NCI-H1092 treated with DMSO at 0.1 percent for 48 hours (cell line): Measurements from ENCODE around the gene E2F1.
"Not testable (repeated sequence)": the region's sequence is repeated elsewhere in the genome, so short reads cannot be mapped to it uniquely, and the experiment has no call there.

ENCODE experiments used
- DNase-seq: peaks from one replicate; lab custom pipeline; 2025; lab: John Stamatoyannopoulos, UW

The E2F1 gene

GRCh38 chr20:33710681-33711445 is 24.7 kb upstream of the E2F1 start:
- no peak for DNase-seq

- no peak for DNase-seq
Measured at GRCh38 chr20:33709905-33710541, 23.8 kb upstream of the E2F1 start.

GRCh38 chr20:33709398-33709797 is 23.2 kb upstream of the E2F1 start:
- DNase-seq: no peak

DNA sequence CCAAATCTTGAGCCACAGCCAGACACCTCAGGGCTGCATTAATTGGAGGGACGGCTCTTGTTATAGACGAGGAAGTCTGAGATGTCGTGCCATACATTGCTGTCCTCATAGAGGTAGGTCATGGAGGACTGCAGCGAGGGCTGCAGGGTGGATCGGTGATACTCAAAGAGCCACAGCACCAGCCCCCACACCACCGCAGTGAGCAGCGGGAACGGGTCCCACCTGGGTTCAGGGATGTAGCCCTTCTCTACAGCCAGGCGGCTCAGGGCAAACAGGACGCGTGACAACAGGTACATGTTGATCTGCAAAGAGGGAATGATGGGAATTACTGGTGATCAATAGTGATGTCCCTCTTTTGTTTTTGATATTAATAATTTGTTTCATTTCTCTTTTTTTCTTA is 21.5 kb upstream of the E2F1 start:
- no peak for DNase-seq

DNA sequence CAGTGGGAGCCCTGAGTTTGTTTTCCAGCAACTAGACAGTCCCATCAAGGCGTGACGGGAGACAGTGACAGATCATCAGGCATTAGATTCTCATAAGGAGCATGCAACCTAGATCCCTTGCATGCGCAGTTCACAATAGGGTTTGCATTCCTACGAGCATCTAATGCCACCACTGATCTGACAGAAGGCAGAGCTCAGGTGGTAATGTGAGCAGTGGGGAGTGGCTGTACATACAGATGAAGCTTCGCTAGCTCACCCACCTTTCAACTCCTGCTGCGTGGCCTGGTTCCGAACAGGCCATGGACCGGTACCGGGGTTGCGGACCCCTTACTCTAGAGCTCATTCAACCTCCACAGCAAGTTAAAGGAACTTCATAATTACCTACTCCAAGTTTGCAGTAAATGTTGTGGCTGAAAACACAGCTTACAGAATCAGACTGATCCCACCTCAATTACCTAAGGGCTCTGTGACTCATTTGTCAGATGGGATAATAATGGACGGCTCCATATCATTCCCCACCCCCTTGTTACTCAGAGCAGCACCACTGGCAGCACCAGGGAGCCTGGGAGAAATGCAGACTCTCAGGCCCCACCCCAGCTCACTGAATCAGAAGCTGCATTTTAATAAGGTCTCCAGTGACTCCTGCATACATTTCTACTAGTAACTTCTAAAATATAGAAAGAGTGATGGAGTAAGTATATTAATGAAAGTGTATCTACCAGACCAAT is 18.2 kb upstream of the E2F1 start:
- DNase-seq: no peak

GRCh38 chr20:33703498-33704137 is 17.4 kb upstream of the E2F1 start:
- no peak for DNase-seq

DNA sequence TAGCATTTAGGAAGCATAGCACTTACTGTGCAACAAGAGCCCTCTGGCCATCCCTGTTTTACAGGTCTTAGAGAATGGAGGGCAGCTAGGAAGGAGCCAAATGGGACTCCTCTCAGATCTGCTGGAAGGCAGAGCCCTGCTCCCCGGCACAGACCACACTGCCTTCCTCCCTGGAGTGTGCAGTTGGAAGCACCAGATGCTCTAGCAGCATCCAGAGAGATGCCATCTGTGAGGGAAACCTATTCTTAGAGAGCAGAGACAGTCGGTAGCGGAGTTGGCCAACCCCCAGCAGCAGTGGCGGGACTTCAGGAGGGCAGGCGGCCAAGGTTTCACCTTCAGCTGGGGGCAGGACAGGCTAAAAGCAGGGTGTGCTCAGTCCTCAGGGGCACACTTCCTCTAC is 16.7 kb upstream of the E2F1 start:
- DNase-seq: peak; percentile 46

DNA sequence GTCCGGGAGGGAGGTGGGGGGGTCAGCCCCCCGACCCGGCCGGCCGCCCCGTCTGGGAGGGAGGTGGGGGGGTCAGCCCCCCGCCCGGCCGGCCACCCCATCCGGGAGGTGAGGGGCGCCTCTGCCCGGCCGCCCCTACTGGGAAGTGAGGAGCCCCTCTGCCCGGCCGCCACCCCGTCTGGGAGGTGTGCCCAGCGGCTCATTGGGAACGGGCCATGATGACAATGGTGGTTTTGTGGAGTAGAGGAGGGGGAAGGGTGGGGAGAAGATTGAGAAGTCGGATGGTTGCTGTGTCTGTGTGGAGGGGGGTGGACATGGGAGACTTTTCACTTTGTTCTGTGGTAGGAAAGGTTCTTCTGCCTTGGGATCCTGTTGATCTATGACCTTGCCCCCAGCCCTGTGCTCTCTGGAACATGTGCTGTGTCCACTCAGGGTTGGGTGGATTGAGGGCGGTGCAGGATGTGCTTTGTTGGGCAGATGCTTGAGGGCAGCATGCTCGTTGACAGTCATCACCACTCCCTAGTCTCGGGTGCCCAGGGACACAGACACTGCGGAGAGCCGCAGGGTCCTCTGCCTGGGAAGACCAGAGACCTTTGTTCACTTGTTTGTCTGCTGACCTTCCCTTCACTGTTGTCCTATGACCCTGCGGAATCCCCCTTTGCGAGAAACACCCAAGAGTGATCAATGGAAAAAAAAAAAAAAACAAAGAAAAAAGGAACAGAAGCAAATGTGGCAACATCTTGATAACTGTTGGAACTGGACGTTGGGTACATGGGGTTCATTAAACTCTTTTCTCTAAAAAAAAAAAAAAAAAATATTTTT is 15.7 kb upstream of the E2F1 start:
- no peak for DNase-seq

GRCh38 chr20:33700696-33701441 is 14.7 kb upstream of the E2F1 start:
- DNase-seq: not testable (repeated sequence)

GRCh38 chr20:33698966-33699365 is 12.8 kb upstream of the E2F1 start:
- DNase-seq: not testable (repeated sequence)

- no peak for DNase-seq
Measured at GRCh38 chr20:33697129-33697528, 10.9 kb upstream of the E2F1 start.

GRCh38 chr20:33696448-33696847 is 10.3 kb upstream of the E2F1 start:
- DNase-seq: no peak

DNA sequence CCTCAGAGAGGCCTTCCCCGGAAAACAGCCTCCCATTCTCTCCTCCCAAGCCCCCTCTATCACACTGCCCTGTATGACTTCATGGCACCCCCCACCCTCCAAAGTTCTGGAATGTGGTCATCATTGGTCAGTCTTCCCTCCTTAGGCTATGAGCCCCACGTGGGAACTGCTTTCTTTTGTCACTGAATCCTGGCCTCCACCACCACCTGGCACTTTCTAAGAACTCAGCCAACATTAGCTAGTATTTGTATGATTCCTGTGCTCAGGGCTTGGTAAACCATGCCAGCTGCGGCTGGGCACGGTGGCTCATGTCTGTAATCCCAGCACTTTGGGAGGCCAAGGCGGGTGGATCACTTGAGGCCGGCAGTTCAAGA is 8.4 kb upstream of the E2F1 start:
- DNase-seq: no peak

DNA sequence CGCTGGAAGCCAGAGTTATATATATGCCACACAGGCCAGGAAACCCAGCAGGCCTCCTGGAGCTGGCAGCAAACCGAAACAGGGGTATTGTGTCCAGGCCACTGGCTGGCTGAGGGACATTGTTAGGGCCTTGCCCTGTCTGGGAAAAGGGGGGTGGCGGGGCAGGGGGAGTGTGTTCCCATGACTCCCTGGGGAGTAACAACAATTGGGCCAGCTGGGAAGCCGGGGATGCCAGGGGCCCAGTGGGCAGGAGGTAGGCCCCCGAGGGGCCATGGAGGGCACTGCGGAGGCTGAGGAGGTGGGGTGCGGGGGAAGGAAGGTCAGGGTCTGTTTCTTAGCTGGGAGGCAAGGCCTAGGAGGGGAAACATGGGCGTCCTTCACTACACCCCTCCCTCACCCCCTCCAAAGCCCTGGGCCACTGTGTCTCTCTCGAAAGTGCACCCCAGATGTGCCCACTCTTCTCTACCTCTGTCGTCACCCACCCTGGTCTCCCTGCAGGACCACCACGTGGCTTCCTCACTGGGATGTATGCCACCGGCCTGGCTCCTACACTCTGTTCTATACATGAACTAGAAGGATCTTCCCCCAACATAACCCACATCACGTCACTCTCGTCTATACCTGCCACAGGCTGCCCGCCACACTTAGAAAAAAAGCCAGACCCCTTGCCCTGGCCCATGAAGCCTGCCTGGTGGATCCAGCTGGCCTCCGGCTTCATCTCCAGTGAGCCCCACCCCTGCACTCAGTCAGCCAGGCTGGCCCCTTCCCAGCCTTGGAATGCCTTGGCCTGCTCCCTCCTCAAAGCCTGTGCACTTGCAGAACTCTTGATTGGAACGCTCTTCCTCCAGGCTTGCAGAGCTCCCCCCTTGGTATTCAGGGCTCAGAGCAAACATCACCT is 7.8 kb upstream of the E2F1 start:
- peak; percentile 44 for DNase-seq

DNA sequence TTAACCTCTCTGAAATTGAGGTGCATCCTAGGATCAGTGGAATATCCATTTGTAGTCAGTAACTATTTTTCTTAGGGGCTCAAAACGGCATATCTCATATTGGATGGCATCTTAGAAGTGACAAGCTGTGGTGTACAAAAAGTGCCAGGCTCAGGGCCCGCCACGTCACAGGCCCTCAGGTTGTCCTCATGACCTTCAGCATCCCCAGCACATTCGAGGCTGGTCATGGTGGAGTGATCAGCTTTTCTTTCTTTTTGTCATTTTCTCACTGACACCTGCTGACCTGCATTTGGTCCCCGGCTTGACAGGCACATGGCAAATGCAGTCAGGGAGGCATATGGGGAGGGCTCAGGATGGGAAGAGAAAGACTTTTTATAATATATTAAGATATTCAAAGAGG is 7.1 kb upstream of the E2F1 start:
- DNase-seq: no peak

DNA sequence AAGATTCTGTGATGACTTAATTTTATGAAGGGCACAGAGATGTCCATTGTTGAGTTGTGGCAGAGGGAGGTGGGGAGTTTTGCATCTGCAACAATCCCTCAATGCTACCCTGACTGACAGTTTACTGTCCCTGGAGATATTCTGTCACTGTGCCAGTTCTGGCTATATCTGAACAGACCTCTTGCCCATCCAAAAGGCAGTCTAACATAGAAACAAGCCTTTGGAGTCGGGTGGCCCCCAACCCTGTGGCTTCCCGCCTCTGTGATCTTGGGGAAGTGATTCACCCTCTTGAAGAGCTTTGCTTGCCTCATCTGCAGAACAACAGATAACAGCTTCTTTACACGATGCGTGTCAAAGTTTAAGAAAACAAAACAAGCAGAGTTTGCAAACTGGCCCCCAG is 3.8 kb upstream of the E2F1 start:
- no peak for DNase-seq

GRCh38 chr20:33689493-33689892 is 3.3 kb upstream of the E2F1 start:
- DNase-seq: no peak

DNA sequence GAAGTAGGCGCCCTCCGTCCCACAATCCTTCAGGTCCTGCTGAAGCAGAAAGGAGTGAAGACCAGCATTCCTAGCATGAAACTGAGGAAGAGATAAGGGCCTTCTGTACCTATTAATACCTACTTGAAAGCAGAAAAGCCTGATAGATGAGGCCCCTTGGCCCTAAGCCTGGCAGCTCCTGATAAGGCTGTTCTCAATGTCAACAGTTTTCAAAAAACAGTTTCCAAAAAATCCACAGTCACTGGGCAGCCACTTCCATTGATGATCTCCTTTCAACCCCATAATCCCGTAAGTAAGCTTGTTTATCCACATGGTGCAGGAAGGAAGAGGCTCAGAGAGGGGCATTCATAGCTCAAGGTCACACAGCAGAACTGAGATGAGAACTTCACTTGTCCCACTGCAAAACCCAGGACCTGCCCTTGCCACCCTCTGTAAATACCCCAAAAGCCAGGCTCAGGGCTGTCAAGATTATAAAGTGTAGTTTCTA is 2.8 kb upstream of the E2F1 start:
- no peak for DNase-seq

DNA sequence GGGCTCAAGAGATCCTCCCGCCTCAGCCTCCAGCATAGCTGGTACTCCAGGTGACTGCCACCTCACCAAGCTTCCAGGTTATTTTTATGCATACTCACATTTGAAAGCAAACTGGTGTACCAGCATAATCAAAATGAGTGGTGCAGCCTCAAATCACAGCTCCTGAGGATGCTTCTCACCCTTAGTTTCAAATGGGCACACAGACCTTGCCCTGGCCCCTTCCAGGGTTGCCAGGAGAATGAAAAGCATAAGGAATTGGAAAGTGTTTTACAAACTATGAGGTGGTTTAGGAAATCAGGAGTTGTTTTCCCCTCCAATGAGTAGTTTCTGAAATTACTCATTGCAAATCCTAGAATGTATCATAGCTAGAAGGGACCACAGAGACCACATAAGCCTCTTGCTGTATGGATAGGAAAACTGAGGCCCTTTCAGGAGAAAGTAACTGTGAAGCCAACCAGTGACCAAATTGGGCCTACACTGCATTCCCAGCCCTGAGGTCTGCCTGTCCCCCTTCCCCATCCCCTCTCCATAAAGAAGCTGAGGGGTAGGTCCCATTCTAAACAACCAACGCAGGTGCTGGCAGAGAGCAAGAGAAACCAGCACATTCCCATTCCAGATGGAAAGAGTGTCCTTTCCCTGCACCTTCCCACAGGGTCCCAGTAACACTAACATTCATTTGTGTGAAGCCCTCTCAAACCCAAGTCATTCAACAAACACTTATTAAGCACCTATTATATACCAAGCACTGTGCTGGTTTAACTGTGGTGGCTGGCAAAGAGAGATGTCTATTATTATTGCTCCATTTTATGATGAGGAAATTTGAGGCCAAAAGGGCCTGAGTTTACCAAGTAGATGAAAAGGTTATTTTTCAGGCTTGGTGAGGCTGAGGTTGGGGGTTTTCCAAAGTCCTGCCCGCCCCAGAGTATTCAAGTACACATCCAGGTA is 2.1 kb upstream of the E2F1 start:
- DNase-seq: no peak
